IMR-90 (cell line): ENCODE data around the gene TMPRSS2. TPM values are rescaled to one million over a fixed set of nuclear protein-coding genes. Genes with fewer than 3 reads are reported as not detected.

Experiments
- ATAC-seq: fragments of 200-7000 bp; cut with Tn5 transposase; 2 replicates; pipeline ENCODE4 v1.9.1; 2020; ENCODE audit warnings: low read depth, mild to moderate bottlenecking, moderate library complexity
- BruUV-seq: library from RNA; stranded (reverse); fragments of 400-500 nt; replicated peaks from 2 replicates; lab custom pipeline; 2021; lab: Mats Ljungman, UMichigan
- CTCF ChIA-PET: fragments of 300-600 bp; formaldehyde crosslinking; extraction: SDS; loops from one replicate; lab custom pipeline; 2021; ENCODE audit warnings: antibody characterized with exemption; lab: Yijun Ruan, JAX
- POLR2A ChIA-PET: fragments of 300-600 bp; sonication (Branson Sonifier 250); formaldehyde crosslinking; loops from one replicate; lab custom pipeline; 2022; ENCODE audit warnings: antibody characterized with exemption; ENCODE audit not compliant: unreplicated experiment; lab: Charles Lee
- DNase-seq: peaks from one replicate; pipeline ENCODE4 v3.0.0; 2013
- H2AFZ ChIP-seq: replicated peaks from 2 replicates; pipeline ENCODE3; 2013; ENCODE audit warnings: low read length, mild to moderate bottlenecking; ENCODE audit not compliant: poor library complexity
- H2AK5ac ChIP-seq: 2 replicates; pipeline ENCODE4 v1.6.1; 2013; ENCODE audit warnings: low read depth, low read length, inconsistent platforms
- H2AK9ac ChIP-seq: replicated peaks from 2 replicates; pipeline ENCODE3; 2013; ENCODE audit warnings: mild to moderate bottlenecking, low read depth, low read length, moderate library complexity; ENCODE audit not compliant: poor library complexity
- H2BK120ac ChIP-seq: 2 replicates; pipeline ENCODE4 v1.6.1; 2013; ENCODE audit warnings: low read depth, low read length, inconsistent platforms
- H2BK15ac ChIP-seq: 3 replicates; pipeline ENCODE4 v1.6.1; 2013; ENCODE audit warnings: low read depth, low read length, inconsistent platforms
- H2BK20ac ChIP-seq: 2 replicates; pipeline ENCODE4 v1.6.1; 2013; ENCODE audit warnings: low read depth, mild to moderate bottlenecking, inconsistent platforms, low read length, moderate library complexity
- H2BK5ac ChIP-seq: 2 replicates; pipeline ENCODE4 v1.6.1; 2013; ENCODE audit warnings: mild to moderate bottlenecking, low read depth, low read length, inconsistent platforms; ENCODE audit not compliant: poor library complexity, severe bottlenecking
- H3K14ac ChIP-seq: replicated peaks from 2 replicates; pipeline ENCODE4 v1.6.1; 2013; ENCODE audit warnings: low read depth, low read length, inconsistent platforms
- H3K18ac ChIP-seq: 2 replicates; pipeline ENCODE4 v1.6.1; 2013; ENCODE audit warnings: low read depth, low read length, control low read depth
- H3K23ac ChIP-seq: 2 replicates; pipeline ENCODE4 v1.6.1; 2013; ENCODE audit warnings: low read depth, low read length, inconsistent platforms
- H3K27ac ChIP-seq: 2 replicates; pipeline ENCODE4 v1.5.1; 2013; ENCODE audit warnings: mild to moderate bottlenecking, control low read depth, low read length; ENCODE audit not compliant: insufficient read depth
- H3K27me3 ChIP-seq: 2 replicates; pipeline ENCODE4 v1.6.1; 2013; ENCODE audit warnings: low read length; ENCODE audit not compliant: control insufficient read depth, insufficient read depth
- H3K36me3 ChIP-seq: 2 replicates; pipeline ENCODE4 v1.6.1; 2013; ENCODE audit warnings: low read length, mixed read lengths; ENCODE audit not compliant: control insufficient read depth, insufficient read depth
- H3K4ac ChIP-seq: 2 replicates; pipeline ENCODE4 v1.6.1; 2013; ENCODE audit warnings: low read depth, low read length, inconsistent platforms
- H3K4me1 ChIP-seq: 2 replicates; pipeline ENCODE4 v1.6.1; 2013; ENCODE audit warnings: low read length, mixed read lengths; ENCODE audit not compliant: control insufficient read depth, insufficient read depth
- H3K4me2 ChIP-seq: 2 replicates; pipeline ENCODE4 v1.6.1; 2013; ENCODE audit warnings: low read depth, mild to moderate bottlenecking, control low read depth, low read length, moderate library complexity
- H3K4me3 ChIP-seq: 2 replicates; pipeline ENCODE4 v1.5.1; 2013; ENCODE audit warnings: low read depth, mild to moderate bottlenecking, control low read depth, low read length, moderate library complexity; ENCODE audit not compliant: insufficient read depth
- H3K56ac ChIP-seq: 2 replicates; pipeline ENCODE4 v1.6.1; 2013; ENCODE audit warnings: low read length, inconsistent platforms; ENCODE audit not compliant: insufficient read depth; ENCODE audit errors: extremely low read depth
- H3K79me1 ChIP-seq, 2 experiments: 2 replicates each; pipeline ENCODE4 v1.6.1; 2013; ENCODE audit warnings: low read length in 2 of 2, inconsistent platforms in 1 of 2, low read depth in 1 of 2
- H3K9ac ChIP-seq: 2 replicates; pipeline ENCODE4 v1.6.1; 2013; ENCODE audit warnings: low read depth, low read length, control low read depth
- H3K9me1 ChIP-seq: 2 replicates; pipeline ENCODE4 v1.6.1; 2013; ENCODE audit warnings: low read length, inconsistent platforms; ENCODE audit not compliant: insufficient read depth
- H3K9me3 ChIP-seq: 2 replicates; pipeline ENCODE4 v1.6.1; 2013; ENCODE audit warnings: low read length; ENCODE audit not compliant: control insufficient read depth, insufficient read depth
- H4K20me1 ChIP-seq: 2 replicates; pipeline ENCODE4 v1.6.1; 2013; ENCODE audit warnings: low read length, inconsistent platforms; ENCODE audit not compliant: insufficient read depth
- H4K5ac ChIP-seq: 2 replicates; pipeline ENCODE4 v1.6.1; 2013; ENCODE audit warnings: mild to moderate bottlenecking, low read depth, low read length, control low read depth
- H4K8ac ChIP-seq, 2 experiments: 2 replicates each; pipeline ENCODE4 v1.6.1; 2013; ENCODE audit warnings: low read depth in 2 of 2, low read length in 2 of 2, control low read depth in 1 of 2, inconsistent platforms in 1 of 2
- H4K91ac ChIP-seq: 2 replicates; pipeline ENCODE4 v1.6.1; 2013; ENCODE audit warnings: low read depth, low read length, inconsistent platforms; ENCODE audit not compliant: insufficient read depth
- BHLHE40 ChIP-seq: fragments of 150-350 bp; IDR thresholded peaks from 2 replicates; pipeline ENCODE4 v1.6.1; 2016; ENCODE audit warnings: mild to moderate bottlenecking, low read depth, low read length
- CEBPB ChIP-seq: IDR thresholded peaks from 2 replicates; pipeline ENCODE4 v1.6.1; 2012; ENCODE audit warnings: low read depth, low read length, improper control_type of control experiment
- CHD1 ChIP-seq: IDR thresholded peaks from 2 replicates; pipeline ENCODE4 v1.6.1; 2012; ENCODE audit warnings: low read depth, low read length, improper control_type of control experiment
- CTCF ChIP-seq: conservative IDR thresholded peaks from 2 replicates; pipeline ENCODE4 v1.5.1; 2012; ENCODE audit warnings: mild to moderate bottlenecking, low read depth, low read length, improper control_type of control experiment
- ELK1 ChIP-seq: fragments of 150-350 bp; IDR thresholded peaks from 2 replicates; pipeline ENCODE4 v1.6.1; 2016; ENCODE audit warnings: low read depth, mild to moderate bottlenecking, low read length, moderate library complexity, borderline replicate concordance
- FOS ChIP-seq: fragments of 150-350 bp; IDR thresholded peaks from 2 replicates; pipeline ENCODE4 v1.6.1; 2016; ENCODE audit warnings: low read depth, low read length
- MAFK ChIP-seq: IDR thresholded peaks from 2 replicates; pipeline ENCODE4 v1.6.1; 2012; ENCODE audit warnings: low read depth, low read length, improper control_type of control experiment
- MAZ ChIP-seq: IDR thresholded peaks from 2 replicates; pipeline ENCODE4 v1.6.1; 2012; ENCODE audit warnings: low read depth, mild to moderate bottlenecking, low read length, improper control_type of control experiment, moderate library complexity, borderline replicate concordance
- MXI1 ChIP-seq: IDR thresholded peaks from 2 replicates; pipeline ENCODE4 v1.6.1; 2012; ENCODE audit warnings: low read depth, mild to moderate bottlenecking, low read length, moderate library complexity, borderline replicate concordance
- NFE2L2 ChIP-seq: fragments of 150-350 bp; IDR thresholded peaks from 2 replicates; pipeline ENCODE4 v1.6.1; 2016; ENCODE audit warnings: low read depth, mild to moderate bottlenecking, low read length
- POLR2A ChIP-seq: IDR thresholded peaks from 2 replicates; pipeline ENCODE4 v1.6.1; 2012; ENCODE audit warnings: mild to moderate bottlenecking, low read depth, low read length
- RAD21 ChIP-seq: IDR thresholded peaks from 2 replicates; pipeline ENCODE4 v1.6.1; 2012; ENCODE audit warnings: low read length, improper control_type of control experiment
- RCOR1 ChIP-seq: IDR thresholded peaks from 2 replicates; pipeline ENCODE4 v1.6.1; 2012; ENCODE audit warnings: mild to moderate bottlenecking, low read length, improper control_type of control experiment; ENCODE audit not compliant: insufficient replicate concordance
- RFX5 ChIP-seq: IDR thresholded peaks from 2 replicates; pipeline ENCODE4 v1.8.0; 2012; ENCODE audit warnings: low read depth, mild to moderate bottlenecking, low read length, moderate library complexity
- SMC3 ChIP-seq: fragments of 150-350 bp; IDR thresholded peaks from 2 replicates; pipeline ENCODE4 v1.6.1; 2016; ENCODE audit warnings: low read depth, mild to moderate bottlenecking, antibody characterized with exemption, low read length, moderate library complexity
- USF2 ChIP-seq: fragments of 150-350 bp; IDR thresholded peaks from 2 replicates; pipeline ENCODE4 v1.6.1; 2017; ENCODE audit warnings: mild to moderate bottlenecking, antibody characterized with exemption, low read length, low read depth
- WGBS, 2 experiments: methylation state at CpG; one replicate each; pipeline versions ENCODE4 v1.1.5 to v1.1.7; 2013; ENCODE audit warnings: missing lambda C conversion rate in 2 of 2; ENCODE audit not compliant: insufficient read length in 1 of 2; ENCODE audit errors: extremely low coverage in 2 of 2; 5-methylcytosine and 5-hydroxymethylcytosine counted together
- dilution Hi-C: fragments of 300-500 bp; cut with HindIII; formaldehyde crosslinking; loops from one replicate; pipeline ENCODE4 v1.14.3; 2018; ENCODE audit warnings: low sequenced_read_pairs; ENCODE audit not compliant: unreplicated experiment
- in situ Hi-C: fragments of 300-500 bp; cut with MboI; formaldehyde crosslinking; loops from 3 replicates; pipeline ENCODE4 v1.14.3; 2019; ENCODE audit warnings: low sequenced_read_pairs, inconsistent platforms, mixed read lengths
- intact Hi-C: fragments of 100-400 bp; cut with micrococcal nuclease; formaldehyde crosslinking; loops from 2 replicates; pipeline ENCODE4 v1.10.0; 2022
- polyA plus RNA-seq, 3 experiments: library from polyadenylated mRNA; depleted of rRNA; stranded (reverse); fragments of >200 nt; gene quantifications; 2 replicates each; pipeline ENCODE4 v1.2.3, GENCODE V29; 2012; ENCODE audit warnings: low replicate concordance in 1 of 3
- total RNA-seq: library from RNA; depleted of rRNA; stranded (reverse); fragments of >200 nt; gene quantifications from 2 replicates; pipeline ENCODE4 v1.2.3, GENCODE V29; 2012

Gene TMPRSS2
- total and polyA plus RNA-seq, 2 of the 4 experiments (the other 2 are of a cell fraction) = not detected

- DNase-seq (no peak), ATAC-seq (no peak)
- ChIA-PET POLR2A (no interaction called here), CTCF (no interaction called here)
- H3K18ac ChIP-seq = no peak overlapping the region
- H2BK120ac ChIP-seq = no peak overlapping the region
- TF ChIP-seq BHLHE40 = no peak
- TF ChIP-seq CTCF = no peak
- no peak for TF ChIP-seq POLR2A
- no peak for TF ChIP-seq RCOR1
- no peak for TF ChIP-seq CEBPB
- no peak for TF ChIP-seq RAD21
- TF ChIP-seq ELK1 = no peak
- no peak for TF ChIP-seq MAZ
- TF ChIP-seq NFE2L2 = no peak
- no peak for TF ChIP-seq SMC3
- no peak for TF ChIP-seq USF2
- no peak for TF ChIP-seq CHD1
- TF ChIP-seq RFX5 = no peak
- TF ChIP-seq MXI1 = no peak
- no peak for TF ChIP-seq MAFK
- no peak for TF ChIP-seq FOS
- no peak overlapping the region for H2AK9ac ChIP-seq
- H3K27ac ChIP-seq = no peak overlapping the region
- no peak overlapping the region for H4K8ac ChIP-seq
- in situ Hi-C loops = no loop called here
- no peak overlapping the region for H3K4me3 ChIP-seq
- no peak overlapping the region for H2BK5ac ChIP-seq
- no peaks in the 10 kb centered on the region for H4K20me1 ChIP-seq
- H3K9ac ChIP-seq = no peak overlapping the region
- no peak overlapping the region for H3K23ac ChIP-seq
- H2AFZ ChIP-seq = no peak overlapping the region
- H3K4ac ChIP-seq = no peak overlapping the region
- no peaks in the 10 kb centered on the region for H3K9me3 ChIP-seq
- no peaks in the 10 kb centered on the region for H3K4me1 ChIP-seq
- no peak overlapping the region for H2BK15ac ChIP-seq
- no peak overlapping the region for H3K4me2 ChIP-seq
- no TSS peak for BruUV-seq
- H3K14ac ChIP-seq = no peak overlapping the region
- WGBS, 2 experiments = no CpG with 5 or more reads among the region's 8 CpGs
- no peaks in the 10 kb centered on the region for H3K36me3 ChIP-seq
- no peak overlapping the region for H4K5ac ChIP-seq
- dilution Hi-C loops = no loop called here
- H2BK20ac ChIP-seq = no peak overlapping the region
- no peak overlapping the region for H3K56ac ChIP-seq
- no peak overlapping the region for H4K91ac ChIP-seq
- no peaks in the 10 kb centered on the region for H3K9me1 ChIP-seq
- no peak overlapping the region for H2AK5ac ChIP-seq
- no peaks in the 10 kb centered on the region for H3K79me1 ChIP-seq
- H3K27me3 ChIP-seq = no peaks in the 10 kb centered on the region
- intact Hi-C loops = loop anchor here (10.0 kb wide), 1 partner anchor 1365 kb away; no protein-coding TSS in a partner anchor
Measured at GRCh38 chr21:41479686-41480085, 28.3 kb downstream of the TMPRSS2 start.
